ENCODE measurements around the gene TSLP.

TSLP gene

DNA sequence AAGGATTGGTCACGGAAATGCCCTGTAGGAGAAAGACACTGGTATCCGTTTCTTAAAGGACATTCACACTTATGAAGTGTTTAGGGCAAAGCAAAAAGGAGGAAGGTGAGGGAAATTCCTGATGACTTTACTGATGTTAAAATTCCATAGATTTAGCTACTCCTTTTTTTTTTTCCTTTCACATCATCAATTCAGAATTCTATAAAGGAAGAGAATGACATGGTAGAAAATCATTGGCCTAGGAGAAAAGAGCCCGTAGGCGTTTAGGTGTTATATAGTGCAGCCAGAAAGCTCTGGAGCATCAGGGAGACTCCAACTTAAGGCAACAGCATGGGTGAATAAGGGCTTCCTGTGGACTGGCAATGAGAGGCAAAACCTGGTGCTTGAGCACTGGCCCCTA, at the start of gene TSLP:
TSLP (plus strand) TSS at position 301 of the 400 bp plus-strand sequence. CDS start 178 bp downstream, outside the sequence.
- H3K4me1 ChIP-seq (ENCODE audit: insufficient read depth, insufficient read length): no peaks in the 10 kb centered on the region
- no peaks in the 10 kb centered on the region for H3K9me3 ChIP-seq (ENCODE audit: insufficient read depth, low read length)
- H3K36me3 ChIP-seq (ENCODE audit: insufficient read depth, insufficient read length, low read length): no peaks in the 10 kb centered on the region
- TF ChIP-seq SUZ12 (IDR thresholded peaks at IDR 0.05; ENCODE audit: extremely low read depth, insufficient read depth, insufficient read length) (no peak), ZNF274 (IDR thresholded peaks at IDR 0.05; ENCODE audit: low read depth, low read length) (no peak), YY1 (IDR thresholded peaks at IDR 0.05; ENCODE audit: insufficient read depth, insufficient read length) (no peak)
- H3K27me3 ChIP-seq (ENCODE audit: insufficient read depth, insufficient read length): peaks cover 69% of the 10 kb centered on the region
- H3K4me3 ChIP-seq (ENCODE audit: insufficient read length, low read depth): peak within 1 kb of the TSS; percentile 37
- no peak within 1 kb of the TSS for H3K9ac ChIP-seq (ENCODE audit: insufficient read length, low read depth)
- DNase-seq (ENCODE audit: low read depth, low spot score): no peak

- no peak for DNase-seq (ENCODE audit: low read depth, low spot score)
- Histone ChIP-seq H3K36me3 (ENCODE audit: insufficient read depth, insufficient read length, low read length) (no peaks in the 10 kb centered on the region), H3K9me3 (ENCODE audit: insufficient read depth, low read length) (no peaks in the 10 kb centered on the region), H3K4me1 (ENCODE audit: insufficient read depth, insufficient read length) (no peaks in the 10 kb centered on the region), H3K9ac (ENCODE audit: insufficient read length, low read depth) (no peak overlapping the region), H3K4me3 (ENCODE audit: insufficient read length, low read depth) (no peak overlapping the region), H3K27me3 (ENCODE audit: insufficient read depth, insufficient read length) (no peaks in the 10 kb centered on the region)
- TF ChIP-seq SUZ12 (IDR thresholded peaks at IDR 0.05; ENCODE audit: extremely low read depth, insufficient read depth, insufficient read length) (no peak), YY1 (IDR thresholded peaks at IDR 0.05; ENCODE audit: insufficient read depth, insufficient read length) (no peak)
Measured at GRCh38 chr5:111022301-111022700, 49.2 kb upstream of the TSLP start.

GRCh38 chr5:111028865-111029264, 42.6 kb upstream of the TSLP start:
- Histone ChIP-seq H3K9ac (ENCODE audit: insufficient read length, low read depth) (no peak overlapping the region), H3K27me3 (ENCODE audit: insufficient read depth, insufficient read length) (no peaks in the 10 kb centered on the region), H3K9me3 (ENCODE audit: insufficient read depth, low read length) (no peaks in the 10 kb centered on the region), H3K36me3 (ENCODE audit: insufficient read depth, insufficient read length, low read length) (no peaks in the 10 kb centered on the region), H3K4me3 (ENCODE audit: insufficient read length, low read depth) (no peak overlapping the region), H3K4me1 (ENCODE audit: insufficient read depth, insufficient read length) (no peaks in the 10 kb centered on the region)
- TF ChIP-seq SUZ12 (IDR thresholded peaks at IDR 0.05; ENCODE audit: extremely low read depth, insufficient read depth, insufficient read length) (no peak), YY1 (IDR thresholded peaks at IDR 0.05; ENCODE audit: insufficient read depth, insufficient read length) (no peak), ZNF274 (IDR thresholded peaks at IDR 0.05; ENCODE audit: low read depth, low read length) (no peak)
- no peak for DNase-seq (ENCODE audit: low read depth, low spot score)

- Histone ChIP-seq H3K27me3 (ENCODE audit: insufficient read depth, insufficient read length) (no peaks in the 10 kb centered on the region), H3K4me1 (ENCODE audit: insufficient read depth, insufficient read length) (no peaks in the 10 kb centered on the region), H3K9me3 (ENCODE audit: insufficient read depth, low read length) (no peaks in the 10 kb centered on the region), H3K36me3 (ENCODE audit: insufficient read depth, insufficient read length, low read length) (no peaks in the 10 kb centered on the region), H3K4me3 (ENCODE audit: insufficient read length, low read depth) (no peak overlapping the region), H3K9ac (ENCODE audit: insufficient read length, low read depth) (no peak overlapping the region)
- TF ChIP-seq SUZ12 (IDR thresholded peaks at IDR 0.05; ENCODE audit: extremely low read depth, insufficient read depth, insufficient read length): no peak
- peak; percentile 2 for DNase-seq (ENCODE audit: low read depth, low spot score)
Measured at GRCh38 chr5:111043712-111044506, 27.6 kb upstream of the TSLP start.

GRCh38 chr5:111058064-111058463, 13.4 kb upstream of the TSLP start:
- H3K4me3 ChIP-seq (ENCODE audit: insufficient read length, low read depth): no peak overlapping the region
- TF ChIP-seq SUZ12 (IDR thresholded peaks at IDR 0.05; ENCODE audit: extremely low read depth, insufficient read depth, insufficient read length): no peak
- TF ChIP-seq YY1 (IDR thresholded peaks at IDR 0.05; ENCODE audit: insufficient read depth, insufficient read length): no peak
- TF ChIP-seq ZNF274 (IDR thresholded peaks at IDR 0.05; ENCODE audit: low read depth, low read length): no peak
- no peaks in the 10 kb centered on the region for H3K9me3 ChIP-seq (ENCODE audit: insufficient read depth, low read length)
- H3K27me3 ChIP-seq (ENCODE audit: insufficient read depth, insufficient read length): no peaks in the 10 kb centered on the region
- H3K4me1 ChIP-seq (ENCODE audit: insufficient read depth, insufficient read length): no peaks in the 10 kb centered on the region
- H3K9ac ChIP-seq (ENCODE audit: insufficient read length, low read depth): no peak overlapping the region
- no peaks in the 10 kb centered on the region for H3K36me3 ChIP-seq (ENCODE audit: insufficient read depth, insufficient read length, low read length)
- no peak for DNase-seq (ENCODE audit: low read depth, low spot score)

DNA sequence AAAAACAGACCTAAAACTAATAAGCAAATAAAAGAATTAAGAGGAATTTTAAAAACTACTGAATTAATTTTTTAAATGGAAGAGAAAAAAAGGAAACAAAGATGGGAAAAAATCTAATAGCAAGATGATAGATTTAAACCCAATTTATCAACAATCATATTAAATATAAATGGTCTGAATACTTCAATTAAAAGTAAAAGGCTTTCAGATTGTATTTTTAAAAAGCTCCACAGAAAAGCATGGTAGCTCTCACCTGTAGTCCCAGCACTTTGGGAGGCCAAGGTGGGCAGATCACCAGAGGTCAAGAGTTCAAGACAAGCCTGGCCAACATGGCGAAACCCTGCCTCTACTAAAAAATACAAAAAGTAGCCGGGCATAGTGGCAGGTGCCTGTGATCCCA, 11.3 kb upstream of the TSLP start:
- Histone ChIP-seq H3K4me3 (ENCODE audit: insufficient read length, low read depth) (no peak overlapping the region), H3K9me3 (ENCODE audit: insufficient read depth, low read length) (no peaks in the 10 kb centered on the region), H3K9ac (ENCODE audit: insufficient read length, low read depth) (no peak overlapping the region), H3K27me3 (ENCODE audit: insufficient read depth, insufficient read length) (no peaks in the 10 kb centered on the region), H3K36me3 (ENCODE audit: insufficient read depth, insufficient read length, low read length) (no peaks in the 10 kb centered on the region), H3K4me1 (ENCODE audit: insufficient read depth, insufficient read length) (no peaks in the 10 kb centered on the region)
- no peak for DNase-seq (ENCODE audit: low read depth, low spot score)
- no peak for TF ChIP-seq ZNF274 (IDR thresholded peaks at IDR 0.05; ENCODE audit: low read depth, low read length)
- TF ChIP-seq SUZ12 (IDR thresholded peaks at IDR 0.05; ENCODE audit: extremely low read depth, insufficient read depth, insufficient read length): no peak
- no peak for TF ChIP-seq YY1 (IDR thresholded peaks at IDR 0.05; ENCODE audit: insufficient read depth, insufficient read length)

DNA sequence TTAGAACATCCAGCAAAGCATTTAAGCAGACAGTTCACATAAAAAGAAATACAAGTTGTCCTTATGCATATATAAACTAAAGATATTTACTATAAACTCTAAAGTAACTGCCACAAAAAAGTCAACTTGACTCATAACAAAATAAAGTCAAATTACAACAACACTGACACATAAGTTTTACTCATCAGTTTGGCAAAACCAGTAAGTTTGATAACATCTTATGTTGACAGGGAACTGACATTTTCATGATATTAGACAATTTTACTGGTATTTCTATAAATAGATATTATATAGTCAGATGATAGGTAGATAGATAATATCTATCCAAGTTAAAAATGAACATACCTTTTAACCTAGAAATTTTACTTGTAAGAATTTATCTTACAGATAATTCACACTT, 9.9 kb upstream of the TSLP start:
- H3K27me3 ChIP-seq (ENCODE audit: insufficient read depth, insufficient read length): no peaks in the 10 kb centered on the region
- DNase-seq (ENCODE audit: low read depth, low spot score): no peak
- no peaks in the 10 kb centered on the region for H3K9me3 ChIP-seq (ENCODE audit: insufficient read depth, low read length)
- H3K36me3 ChIP-seq (ENCODE audit: insufficient read depth, insufficient read length, low read length): no peaks in the 10 kb centered on the region
- H3K9ac ChIP-seq (ENCODE audit: insufficient read length, low read depth): no peak overlapping the region
- TF ChIP-seq ZNF274 (IDR thresholded peaks at IDR 0.05; ENCODE audit: low read depth, low read length): no peak
- no peak for TF ChIP-seq SUZ12 (IDR thresholded peaks at IDR 0.05; ENCODE audit: extremely low read depth, insufficient read depth, insufficient read length)
- TF ChIP-seq YY1 (IDR thresholded peaks at IDR 0.05; ENCODE audit: insufficient read depth, insufficient read length): no peak
- H3K4me1 ChIP-seq (ENCODE audit: insufficient read depth, insufficient read length): no peaks in the 10 kb centered on the region
- no peak overlapping the region for H3K4me3 ChIP-seq (ENCODE audit: insufficient read length, low read depth)
